Fibroblast of lung (primary cell): ENCODE results near the gene VPS13D.

Experiments
- CTCF ChIP-seq, 2 donors: IDR thresholded peaks in 1 of 2; conservative IDR thresholded peaks in 1 of 2; 1 replicate in 1 of 2; 2 replicates in 1 of 2; pipeline ENCODE4 v1.5.1; 2011 to 2012; ENCODE audit warnings: low read length in 2 of 2, control low read depth in 1 of 2, inconsistent platforms in 1 of 2, low read depth in 1 of 2, mild to moderate bottlenecking in 1 of 2
- EZH2 ChIP-seq: IDR thresholded peaks from 2 replicates; pipeline ENCODE4 v1.5.1; 2012; ENCODE audit warnings: low read length, control low read depth, mild to moderate bottlenecking; ENCODE audit errors: missing control alignments

GRCh38 chr1:12184008-12184681 lies 45.7 kb upstream of the VPS13D start:
- peak; percentile 30 to 32 for TF ChIP-seq CTCF (conservative IDR thresholded peaks at IDR 0.05 in 1 of 2, IDR thresholded peaks at IDR 0.05 in 1 of 2; ENCODE audit: low read depth in 1 of 2, low read length in 2 of 2)
- TF ChIP-seq EZH2, result no peak
